ENCODE data around the gene MYOM3. TPM values are rescaled to one million over a fixed set of nuclear protein-coding genes. Genes with fewer than 3 reads are reported as not detected.
"Not testable (repeated sequence)": the region's sequence is repeated elsewhere in the genome, so short reads cannot be mapped to it uniquely, and the experiment has no call there.

MYOM3 gene
- total RNA-seq, 2 donors from 2014 or later: 3.3 to 28.5 TPM

DNA sequence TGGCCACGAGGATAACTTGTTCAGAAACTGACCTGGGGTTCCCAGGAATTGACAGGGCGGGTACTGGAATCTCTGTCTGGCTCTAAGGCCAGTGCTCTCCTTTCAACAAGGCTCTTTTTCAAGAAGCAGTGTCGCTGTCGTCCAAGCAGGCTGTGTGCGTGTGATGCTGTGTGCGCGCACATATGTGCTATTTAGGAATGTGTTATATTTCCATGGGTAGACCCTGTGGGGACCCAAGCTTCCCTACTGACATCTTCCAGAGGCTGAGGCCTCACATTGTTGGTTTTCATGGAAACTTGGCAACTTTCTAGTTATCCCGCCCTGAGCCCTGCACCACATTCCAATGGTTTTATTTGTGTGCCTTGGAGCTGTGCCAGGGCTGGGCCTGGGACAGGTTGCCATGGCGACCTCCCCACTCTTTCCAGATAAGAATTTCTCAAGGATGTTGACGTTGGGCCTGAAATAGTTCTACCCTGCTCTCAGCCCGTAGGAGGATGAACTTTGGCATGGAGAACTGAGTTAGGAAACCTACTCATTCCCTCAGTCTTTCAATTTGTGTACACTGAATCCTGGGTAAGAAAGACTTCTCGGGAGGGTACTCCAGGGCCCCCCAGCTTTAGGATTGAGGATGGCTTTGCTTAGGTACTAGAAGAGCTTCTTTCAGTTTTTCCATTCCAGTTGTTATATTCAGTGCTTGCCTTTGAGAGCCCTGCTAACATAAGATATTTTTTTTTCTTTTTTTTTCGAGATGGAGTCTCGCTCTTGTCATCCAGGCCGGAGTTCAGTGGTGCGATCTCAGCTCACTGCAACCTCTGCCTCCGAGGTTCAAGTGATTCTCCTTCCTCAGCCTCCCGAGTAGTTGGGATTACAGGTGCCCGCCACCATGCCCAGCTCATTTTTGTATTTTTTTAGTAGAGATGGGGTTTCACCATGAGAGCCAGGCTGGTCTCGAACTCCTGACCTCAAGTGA, 93.0 kb downstream of the MYOM3 start:
- peak; percentile 99 for DNase-seq (ENCODE audit: low spot score)
- 24% methylated on average over 20 of the region's 20 CpGs for WGBS
- no peak for TF ChIP-seq POLR2A (IDR thresholded peaks at IDR 0.05)
- TF ChIP-seq POLR2AphosphoS5 (IDR thresholded peaks at IDR 0.05): peak; percentile 99
- TF ChIP-seq, protein P1, sequence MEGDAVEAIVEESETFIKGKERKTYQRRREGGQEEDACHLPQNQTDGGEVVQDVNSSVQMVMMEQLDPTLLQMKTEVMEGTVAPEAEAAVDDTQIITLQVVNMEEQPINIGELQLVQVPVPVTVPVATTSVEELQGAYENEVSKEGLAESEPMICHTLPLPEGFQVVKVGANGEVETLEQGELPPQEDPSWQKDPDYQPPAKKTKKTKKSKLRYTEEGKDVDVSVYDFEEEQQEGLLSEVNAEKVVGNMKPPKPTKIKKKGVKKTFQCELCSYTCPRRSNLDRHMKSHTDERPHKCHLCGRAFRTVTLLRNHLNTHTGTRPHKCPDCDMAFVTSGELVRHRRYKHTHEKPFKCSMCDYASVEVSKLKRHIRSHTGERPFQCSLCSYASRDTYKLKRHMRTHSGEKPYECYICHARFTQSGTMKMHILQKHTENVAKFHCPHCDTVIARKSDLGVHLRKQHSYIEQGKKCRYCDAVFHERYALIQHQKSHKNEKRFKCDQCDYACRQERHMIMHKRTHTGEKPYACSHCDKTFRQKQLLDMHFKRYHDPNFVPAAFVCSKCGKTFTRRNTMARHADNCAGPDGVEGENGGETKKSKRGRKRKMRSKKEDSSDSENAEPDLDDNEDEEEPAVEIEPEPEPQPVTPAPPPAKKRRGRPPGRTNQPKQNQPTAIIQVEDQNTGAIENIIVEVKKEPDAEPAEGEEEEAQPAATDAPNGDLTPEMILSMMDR (IDR thresholded peaks at IDR 0.05): peak in 1 of 4 experiments; percentile 34
- Histone ChIP-seq H3K27me3 (replicated peaks; ENCODE audit: insufficient read depth) (no peaks in the 10 kb centered on the region), H3K4me3 (no peak overlapping the region), H3K27ac (peak overlapping the region; percentile 87 to 89), H3K4me1 (replicated peaks) (peaks cover 17% of the 10 kb centered on the region), H3K36me3 (no peaks in the 10 kb centered on the region), H3K9me3 (no peaks in the 10 kb centered on the region)
- intact Hi-C loops (cut with DNase I): loop anchor here (2.0 to 5.0 kb wide), 2 partner anchors 38 to 57 kb away; partner anchors contain the start of gene SRSF10

DNA sequence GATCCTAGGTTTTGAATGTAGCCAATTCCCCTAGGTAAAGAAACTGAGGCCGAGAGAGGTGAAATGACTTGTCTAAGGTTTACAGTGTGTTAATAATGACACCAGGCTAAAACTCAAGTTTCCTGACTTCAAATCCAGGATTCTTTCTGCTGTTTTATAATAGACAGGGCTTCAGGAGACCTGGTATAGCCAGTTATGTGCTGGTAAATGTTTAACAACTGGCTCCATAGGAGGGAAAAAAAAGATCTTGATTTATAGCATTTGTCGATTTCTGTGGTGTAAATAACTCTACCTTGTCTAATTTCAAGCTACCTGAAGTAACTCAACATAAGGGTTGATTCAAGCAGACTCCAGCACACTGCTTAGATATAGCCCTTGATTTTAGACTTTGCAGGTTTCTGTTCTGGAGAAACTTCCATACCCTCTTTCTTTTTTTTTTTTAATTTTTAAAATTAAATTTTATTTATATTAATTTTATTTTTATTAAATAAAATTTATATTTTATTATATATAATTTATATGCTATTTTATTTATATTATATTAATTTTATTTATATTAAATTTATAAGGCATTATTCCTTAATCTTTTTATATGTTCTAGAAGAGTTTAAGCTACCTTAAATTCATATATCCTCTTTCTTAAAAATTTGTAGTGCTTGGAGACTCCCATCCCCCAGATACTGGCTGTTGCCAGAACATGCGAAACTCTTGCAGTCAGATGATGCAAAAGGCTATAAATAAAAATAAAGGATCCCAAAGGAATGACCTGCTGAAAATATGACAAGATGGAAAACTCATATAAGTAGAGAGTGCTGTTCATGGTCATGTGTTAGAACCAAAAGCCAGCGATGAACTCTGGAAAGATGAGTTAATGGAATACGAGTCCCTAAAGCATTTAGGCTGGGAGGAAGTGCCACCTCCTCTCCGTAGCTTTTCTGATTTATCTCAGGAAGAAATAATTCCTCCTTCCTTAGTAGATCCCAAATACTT, 96.4 kb downstream of the MYOM3 start:
- no peak overlapping the region for H3K4me3 ChIP-seq

DNA sequence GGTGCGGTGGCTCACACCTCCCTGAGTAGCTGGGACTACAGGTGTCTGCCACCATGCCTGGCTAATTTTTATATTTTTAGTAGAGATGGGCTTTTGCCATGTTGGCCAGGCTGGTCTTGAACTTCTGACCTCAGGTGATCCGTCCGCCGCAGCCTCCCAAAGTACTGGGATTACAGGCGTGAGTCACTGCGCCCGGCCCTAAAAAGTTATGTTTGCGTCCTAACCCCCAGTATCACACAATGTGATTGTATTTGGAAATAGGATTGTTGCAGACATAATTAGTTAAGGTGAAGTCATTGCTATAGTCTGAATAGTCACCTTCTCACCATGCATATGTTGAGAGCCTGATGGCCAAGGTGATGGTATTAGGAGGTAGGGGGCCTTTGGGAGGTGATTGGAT, 99.1 kb downstream of the MYOM3 start:
- DNase-seq (ENCODE audit: low spot score); H3K36me3 ChIP-seq; H3K27ac ChIP-seq; H3K9me3 ChIP-seq; H3K4me3 ChIP-seq; H3K4me1 ChIP-seq (replicated peaks); H3K27me3 ChIP-seq (replicated peaks; ENCODE audit: insufficient read depth); intact Hi-C loops (cut with DNase I): not testable (repeated sequence)
- WGBS: 99% methylated on average over 8 of the region's 8 CpGs

More for the DNA sequence above, 96.4 kb downstream of the MYOM3 start:
- H3K36me3 ChIP-seq: no peaks in the 10 kb centered on the region
- intact Hi-C loops (cut with DNase I): loop anchor here (5.0 kb wide), 1 partner anchor 53 kb away; no protein-coding TSS in a partner anchor
- DNase-seq (ENCODE audit: low spot score): no peak
- no peaks in the 10 kb centered on the region for H3K9me3 ChIP-seq
- H3K27ac ChIP-seq: peak overlapping the region in 1 of 2 donors; percentile 28
- peaks cover 14% of the 10 kb centered on the region for H3K4me1 ChIP-seq (replicated peaks)
- peak; percentile 32 for TF ChIP-seq POLR2AphosphoS5 (IDR thresholded peaks at IDR 0.05)
- TF ChIP-seq, protein P1 (IDR thresholded peaks at IDR 0.05): no peak
- 40% methylated on average over 6 of the region's 6 CpGs for WGBS
- H3K27me3 ChIP-seq (replicated peaks; ENCODE audit: insufficient read depth): no peaks in the 10 kb centered on the region

DNA sequence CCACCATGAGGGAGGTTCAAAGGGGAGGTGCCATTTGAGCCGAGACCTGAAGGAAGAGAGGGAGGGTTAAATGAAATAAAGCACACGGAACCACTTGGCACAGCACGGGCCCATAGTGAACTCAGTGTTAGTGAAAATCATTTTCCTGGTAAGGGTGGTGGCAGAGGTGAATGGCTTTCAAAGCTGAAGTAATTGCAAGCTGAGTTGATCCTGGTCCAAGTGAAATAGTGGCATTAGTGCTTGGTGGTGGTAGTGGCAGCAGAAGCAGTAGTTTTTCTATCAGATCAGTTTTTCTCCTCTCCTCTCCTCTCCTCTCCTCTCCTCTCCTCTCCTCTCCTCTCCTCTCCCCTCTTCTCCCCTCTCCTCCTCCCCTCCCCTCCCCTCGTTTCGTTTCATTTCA, 101.3 kb downstream of the MYOM3 start:
- H3K36me3 ChIP-seq: no peaks in the 10 kb centered on the region
- no peak for DNase-seq (ENCODE audit: low spot score)
- H3K4me1 ChIP-seq (replicated peaks): no peaks in the 10 kb centered on the region
- no peak overlapping the region for H3K4me3 ChIP-seq
- TF ChIP-seq POLR2A (IDR thresholded peaks at IDR 0.05) (no peak), POLR2AphosphoS5 (IDR thresholded peaks at IDR 0.05) (no peak)
- TF ChIP-seq, protein P1 (IDR thresholded peaks at IDR 0.05): no peak
- intact Hi-C loops (cut with DNase I): no loop called here
- WGBS: 36% methylated on average over 5 of the region's 5 CpGs
- H3K27ac ChIP-seq: no peak overlapping the region
- no peaks in the 10 kb centered on the region for H3K27me3 ChIP-seq (replicated peaks; ENCODE audit: insufficient read depth)
- H3K9me3 ChIP-seq: no peaks in the 10 kb centered on the region

DNA sequence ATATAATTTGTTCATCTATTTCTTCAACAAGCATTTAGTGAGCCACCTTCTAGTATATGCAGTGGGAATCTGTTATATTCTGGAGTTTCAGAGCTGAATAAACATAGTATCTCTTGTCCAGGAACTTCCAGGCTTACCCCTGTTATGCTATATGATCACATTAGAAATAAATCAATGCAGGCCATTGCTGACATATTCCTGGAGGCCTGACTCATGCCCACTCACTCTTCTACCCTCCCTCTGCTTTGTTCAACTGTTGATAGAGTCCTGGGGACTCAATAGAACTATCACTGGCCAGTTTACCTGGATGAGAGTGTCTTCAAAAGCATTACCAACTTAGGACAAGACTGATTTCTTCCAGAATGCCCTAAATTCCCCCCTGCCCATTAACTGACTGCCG, 102.5 kb downstream of the MYOM3 start:
- no peaks in the 10 kb centered on the region for H3K27me3 ChIP-seq (replicated peaks; ENCODE audit: insufficient read depth)
- no peak overlapping the region for H3K4me3 ChIP-seq
- H3K36me3 ChIP-seq: no peaks in the 10 kb centered on the region
- 88% methylated on average over 1 of the region's 1 CpG for WGBS
- intact Hi-C loops (cut with DNase I): no loop called here
- TF ChIP-seq, protein P1 (IDR thresholded peaks at IDR 0.05): no peak
- TF ChIP-seq POLR2AphosphoS5 (IDR thresholded peaks at IDR 0.05) (no peak), POLR2A (IDR thresholded peaks at IDR 0.05) (no peak)
- H3K27ac ChIP-seq: no peak overlapping the region
- no peak for DNase-seq (ENCODE audit: low spot score)
- H3K4me1 ChIP-seq (replicated peaks): no peaks in the 10 kb centered on the region
- no peaks in the 10 kb centered on the region for H3K9me3 ChIP-seq

DNA sequence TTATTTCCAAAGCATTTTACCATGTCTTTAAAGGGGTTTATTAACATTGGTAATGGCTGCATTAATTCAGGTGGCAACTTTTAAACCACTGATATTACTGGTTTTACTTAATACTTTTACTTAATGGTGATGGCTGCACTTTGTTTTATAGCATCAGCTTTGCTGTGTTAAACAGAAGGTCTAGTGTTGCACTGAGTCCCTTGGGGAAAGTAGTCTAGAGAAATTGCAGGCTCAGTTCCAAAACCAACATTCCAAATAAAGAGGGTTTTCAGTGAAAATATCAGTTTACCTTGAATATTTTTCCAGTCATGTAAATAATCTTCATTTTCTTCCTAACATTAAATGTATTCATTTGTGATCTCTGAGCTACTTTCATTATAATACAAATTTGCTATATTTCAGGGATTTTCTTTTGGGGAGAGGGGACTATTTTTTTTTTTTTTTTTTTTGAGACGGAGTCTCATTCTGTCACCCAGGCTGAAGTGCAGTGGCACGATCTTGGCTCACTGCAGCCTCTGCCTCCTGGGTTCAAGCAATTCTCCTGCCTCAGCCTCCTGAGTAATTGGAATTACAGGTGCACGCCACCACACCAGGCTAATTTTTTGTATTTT, 103.3 kb downstream of the MYOM3 start:
- H3K27me3 ChIP-seq (replicated peaks; ENCODE audit: insufficient read depth); DNase-seq (ENCODE audit: low spot score); H3K36me3 ChIP-seq; intact Hi-C loops (cut with DNase I); H3K9me3 ChIP-seq; H3K4me3 ChIP-seq; H3K27ac ChIP-seq; H3K4me1 ChIP-seq (replicated peaks): not testable (repeated sequence)
- WGBS: 31% methylated on average over 3 of the region's 3 CpGs

Data from prostate gland (tissue), 2 donors.